HepG2 (cell line): ENCODE data around the gene NRDC. TPM values are rescaled to one million over a fixed set of nuclear protein-coding genes. Genes with fewer than 3 reads are reported as not detected.

Experiments used
- CCAR2 ChIP-seq: fragments of 200-400 bp; formaldehyde crosslinking; optimal IDR thresholded peaks from 2 replicates; pipeline ENCODE3; 2018; ENCODE audit warnings: low read depth, mild to moderate bottlenecking, low read length, moderate library complexity
- CEBPG ChIP-seq: IDR thresholded peaks from 2 replicates; pipeline ENCODE4 v1.6.1; 2016
- CEBPZ ChIP-seq: IDR thresholded peaks from 2 replicates; pipeline ENCODE4 v1.6.1; 2012; ENCODE audit warnings: low read length, improper control_type of control experiment
- ISX ChIP-seq: sonication (generic); formaldehyde crosslinking; conservative IDR thresholded peaks from 2 replicates; pipeline ENCODE4 v1.5.0; 2020; ENCODE audit warnings: missing genetic modification reagents
- KDM3A ChIP-seq: IDR thresholded peaks from 2 replicates; pipeline ENCODE4 v1.6.1; 2018; ENCODE audit warnings: low read depth, missing compliant biosample characterization
- SMARCC2 ChIP-seq: fragments of 450-650 bp; IDR thresholded peaks from 2 replicates; pipeline ENCODE4 v1.6.1; 2017; ENCODE audit warnings: antibody characterized with exemption, mild to moderate bottlenecking
- THRA ChIP-seq: sonication (generic); formaldehyde crosslinking; IDR thresholded peaks from 2 replicates; pipeline ENCODE4 v1.4.0; 2020; ENCODE audit warnings: missing genetic modification reagents, borderline replicate concordance
- ZNF704 ChIP-seq: sonication (generic); formaldehyde crosslinking; IDR thresholded peaks from 2 replicates; pipeline ENCODE4 v1.8.1; 2023; ENCODE audit warnings: mild to moderate bottlenecking, inconsistent platforms, moderate library complexity, missing genetic modification reagents, borderline replicate concordance
- ZXDC ChIP-seq: sonication (generic); formaldehyde crosslinking; IDR thresholded peaks from 2 replicates; pipeline ENCODE4 v1.5.0; 2020; ENCODE audit warnings: mild to moderate bottlenecking, missing genetic modification reagents
- polyA plus RNA-seq, 8 experiments: library from polyadenylated mRNA; depleted of rRNA in 3 of 8; stranded (reverse) in 7 of 8; unstranded in 1 of 8; fragments of >200 nt; fragmentation: Illumina TruSeq in 4 of 8; extraction: Trizol in 4 of 8; gene quantifications; 2 replicates each; pipeline versions ENCODE4 v1.2.1 to v1.2.3, GENCODE V29; 2011 to 2016; ENCODE audit warnings: low read depth in 4 of 8, missing spikeins in 1 of 8, mixed read lengths in 1 of 8; ENCODE audit not compliant: insufficient read depth in 1 of 8
- total RNA-seq, 5 experiments: library from RNA; depleted of rRNA; stranded (reverse); fragments of >200 nt; fragmentation: Illumina TruSeq; extraction: Trizol; gene quantifications; 2 replicates each; pipeline ENCODE4 v1.2.3, GENCODE V29; 2016; ENCODE audit warnings: low read depth in 1 of 5

NRDC gene
- total and polyA plus RNA-seq, 2 of the 13 experiments (the other 11 are each of a cell fraction or from before 2014, with no cell fraction given): 57.6 to 64.9 TPM

GRCh38 chr1:51859333-51859732, 19.2 kb downstream of the NRDC start (continued):
- no peak for TF ChIP-seq ZNF704 (CRISPR knock-in tag)
- TF ChIP-seq CEBPZ: no peak
- no peak for TF ChIP-seq CEBPG
- TF ChIP-seq CCAR2: no peak
- no peak for TF ChIP-seq THRA (CRISPR knock-in tag)
- TF ChIP-seq ISX (CRISPR knock-in tag): no peak
- no peak for TF ChIP-seq KDM3A (CRISPR knock-in tag)
- no peak for TF ChIP-seq ZXDC (CRISPR knock-in tag)
- TF ChIP-seq SMARCC2: no peak
